Nephron progenitor cell (in vitro differentiated cells): ENCODE data around the gene GDF10.

Source experiments
- DNase-seq: peaks from one replicate; pipeline ENCODE4 v3.0.0; 2021
- H3K27ac Mint-ChIP-seq: 2 replicates; pipeline ENCODE4 v1.8.0; 2021; ENCODE audit warnings: mild to moderate bottlenecking, moderate library complexity, mixed read lengths
- H3K27me3 Mint-ChIP-seq: 2 replicates; pipeline ENCODE4 v1.8.0; 2021; ENCODE audit warnings: mild to moderate bottlenecking, low read depth, mixed read lengths; ENCODE audit not compliant: poor library complexity
- H3K36me3 Mint-ChIP-seq: 2 replicates; pipeline ENCODE4 v1.8.0; 2021; ENCODE audit warnings: low read depth, mixed read lengths
- H3K4me1 Mint-ChIP-seq: 2 replicates; pipeline ENCODE4 v1.8.0; 2021; ENCODE audit warnings: mixed read lengths
- H3K4me3 Mint-ChIP-seq: 2 replicates; pipeline ENCODE4 v1.8.0; 2021; ENCODE audit warnings: mild to moderate bottlenecking, moderate library complexity, mixed read lengths
- H3K9me3 Mint-ChIP-seq: 2 replicates; pipeline ENCODE4 v1.8.0; 2021; ENCODE audit warnings: mild to moderate bottlenecking, moderate library complexity, mixed read lengths
- TF ChIP-seq, protein P1 (sequence below): fragments of 200-600 bp; sonication (generic); IDR thresholded peaks from 2 replicates; pipeline ENCODE4 v1.5.0; 2021; ENCODE audit warnings: antibody characterized with exemption

GDF10 gene

DNA sequence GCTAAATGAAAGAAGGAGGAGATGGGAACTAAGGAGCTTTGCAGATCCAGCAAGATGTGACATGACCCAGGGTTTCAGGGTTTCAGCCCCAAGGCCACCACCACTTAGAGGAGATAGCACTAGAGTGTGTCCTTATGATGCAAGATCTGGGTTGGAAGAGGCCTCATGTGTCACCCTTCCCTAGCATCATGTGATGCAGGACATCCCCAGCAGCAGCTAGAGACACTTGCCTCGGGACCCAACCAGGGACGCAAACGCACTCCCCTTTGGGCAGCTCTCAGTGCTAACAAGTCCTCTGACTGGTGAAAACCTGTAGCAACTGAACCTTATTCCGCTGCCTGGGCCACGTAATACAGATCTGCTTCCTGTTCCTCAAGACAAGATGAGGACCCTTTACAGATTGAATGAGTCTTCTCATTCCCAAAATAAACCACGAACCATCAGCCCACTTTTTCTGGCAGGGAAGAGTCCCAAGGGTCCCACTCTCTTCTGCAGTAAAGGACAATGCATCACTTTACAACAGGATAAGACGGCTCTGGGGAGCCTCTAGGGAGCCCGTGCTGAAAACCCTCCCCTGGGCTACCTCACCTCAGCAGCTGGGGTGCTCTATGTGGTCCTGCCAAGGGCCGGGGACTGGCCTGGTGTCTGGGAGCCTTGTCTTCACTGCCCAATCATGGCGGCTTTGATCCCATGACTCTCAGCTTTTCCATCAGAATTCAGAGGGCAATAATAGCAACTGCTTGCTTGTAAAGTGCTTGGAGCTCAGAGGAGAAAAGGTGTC lies 44.8 kb upstream of the GDF10 start:
- TF ChIP-seq, protein P1, sequence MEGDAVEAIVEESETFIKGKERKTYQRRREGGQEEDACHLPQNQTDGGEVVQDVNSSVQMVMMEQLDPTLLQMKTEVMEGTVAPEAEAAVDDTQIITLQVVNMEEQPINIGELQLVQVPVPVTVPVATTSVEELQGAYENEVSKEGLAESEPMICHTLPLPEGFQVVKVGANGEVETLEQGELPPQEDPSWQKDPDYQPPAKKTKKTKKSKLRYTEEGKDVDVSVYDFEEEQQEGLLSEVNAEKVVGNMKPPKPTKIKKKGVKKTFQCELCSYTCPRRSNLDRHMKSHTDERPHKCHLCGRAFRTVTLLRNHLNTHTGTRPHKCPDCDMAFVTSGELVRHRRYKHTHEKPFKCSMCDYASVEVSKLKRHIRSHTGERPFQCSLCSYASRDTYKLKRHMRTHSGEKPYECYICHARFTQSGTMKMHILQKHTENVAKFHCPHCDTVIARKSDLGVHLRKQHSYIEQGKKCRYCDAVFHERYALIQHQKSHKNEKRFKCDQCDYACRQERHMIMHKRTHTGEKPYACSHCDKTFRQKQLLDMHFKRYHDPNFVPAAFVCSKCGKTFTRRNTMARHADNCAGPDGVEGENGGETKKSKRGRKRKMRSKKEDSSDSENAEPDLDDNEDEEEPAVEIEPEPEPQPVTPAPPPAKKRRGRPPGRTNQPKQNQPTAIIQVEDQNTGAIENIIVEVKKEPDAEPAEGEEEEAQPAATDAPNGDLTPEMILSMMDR: no peak
- Mint-ChIP-seq H3K36me3 (no peaks in the 10 kb centered on the region), H3K4me1 (peaks cover 45% of the 10 kb centered on the region), H3K4me3 (no peak overlapping the region), H3K27me3 (no peaks in the 10 kb centered on the region), H3K9me3 (peaks cover 3% of the 10 kb centered on the region), H3K27ac (peak overlapping the region; percentile 70)
- DNase-seq: no peak

GRCh38 chr10:47255866-47256265 lies 44.1 kb upstream of the GDF10 start:
- no peak for DNase-seq
- no peaks in the 10 kb centered on the region for H3K36me3 Mint-ChIP-seq
- no peaks in the 10 kb centered on the region for H3K27me3 Mint-ChIP-seq
- H3K9me3 Mint-ChIP-seq: peaks cover 3% of the 10 kb centered on the region
- no peak overlapping the region for H3K4me3 Mint-ChIP-seq
- TF ChIP-seq, protein P1: no peak
- peak overlapping the region; percentile 70 for H3K27ac Mint-ChIP-seq
- peaks cover 51% of the 10 kb centered on the region for H3K4me1 Mint-ChIP-seq

DNA sequence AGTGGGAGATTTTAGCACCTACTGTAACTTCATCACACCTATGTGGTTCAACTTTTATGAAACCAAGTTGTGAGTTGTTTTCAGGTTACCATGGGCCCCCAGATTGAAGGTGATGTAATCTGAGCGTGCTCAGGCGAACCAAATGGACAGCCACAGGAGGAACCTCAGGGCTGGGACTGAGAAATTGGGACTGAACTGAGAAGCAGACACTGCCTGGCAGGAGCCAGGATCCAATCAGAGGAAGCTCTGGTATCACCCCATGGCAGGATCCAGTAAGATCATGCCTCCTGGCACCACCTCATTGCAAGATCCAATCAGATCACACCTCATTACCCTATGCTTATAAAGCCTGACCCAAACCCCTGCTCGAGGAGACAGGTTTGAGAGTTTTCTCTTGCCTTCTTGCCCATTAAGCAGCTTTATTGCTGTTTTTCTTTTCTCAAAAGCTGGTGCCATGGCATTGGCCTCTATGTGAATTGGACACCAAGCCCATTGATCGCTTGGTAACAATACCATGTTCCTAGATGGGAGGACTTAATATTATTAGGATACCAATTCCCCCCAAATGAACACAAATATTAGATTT lies 43.2 kb upstream of the GDF10 start:
- H3K27ac Mint-ChIP-seq: no peak overlapping the region
- H3K9me3 Mint-ChIP-seq: peaks cover 3% of the 10 kb centered on the region
- H3K4me1 Mint-ChIP-seq: peaks cover 61% of the 10 kb centered on the region
- H3K36me3 Mint-ChIP-seq: no peaks in the 10 kb centered on the region
- no peak overlapping the region for H3K4me3 Mint-ChIP-seq
- H3K27me3 Mint-ChIP-seq: no peaks in the 10 kb centered on the region
- no peak for DNase-seq
- TF ChIP-seq, protein P1: no peak

DNA sequence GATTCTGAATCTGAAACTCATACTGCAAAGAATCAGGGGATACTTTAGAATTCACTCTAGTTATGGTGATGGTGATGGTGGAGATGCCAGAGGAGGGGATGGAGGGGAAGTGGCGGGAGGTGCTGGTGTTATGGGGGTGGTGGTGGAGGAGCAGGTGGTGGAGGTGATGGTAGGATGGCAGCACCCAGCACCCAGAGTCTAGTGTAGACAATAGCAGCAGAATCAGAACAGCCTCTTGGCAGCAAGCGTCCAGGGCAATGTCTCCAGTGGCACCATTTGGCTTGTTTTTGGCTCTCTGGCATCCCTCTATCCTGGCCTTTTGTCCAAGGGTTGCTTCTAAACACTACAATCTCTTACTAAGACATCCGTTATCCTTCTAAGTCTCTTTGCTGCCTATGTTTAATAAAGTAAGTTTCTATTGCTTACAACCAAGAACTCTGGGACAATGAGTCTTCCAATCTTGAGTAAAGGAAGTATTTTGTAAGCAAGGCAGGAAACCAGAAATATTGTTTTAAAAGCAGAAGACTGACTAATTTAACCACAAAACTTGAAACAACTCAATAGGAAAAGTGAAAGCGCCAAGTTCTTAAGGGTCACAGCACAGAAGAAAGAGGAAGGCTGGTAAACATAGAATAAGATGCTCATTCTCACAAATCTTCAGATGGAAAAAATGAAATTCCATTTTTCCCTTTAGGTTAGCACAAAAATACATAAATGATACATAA lies 42.4 kb upstream of the GDF10 start:
- Mint-ChIP-seq H3K4me3 (no peak overlapping the region), H3K4me1 (peaks cover 65% of the 10 kb centered on the region), H3K27ac (no peak overlapping the region), H3K9me3 (peaks cover 3% of the 10 kb centered on the region), H3K36me3 (no peaks in the 10 kb centered on the region), H3K27me3 (no peaks in the 10 kb centered on the region)
- no peak for DNase-seq
- TF ChIP-seq, protein P1: no peak

GRCh38 chr10:47258921-47259320 lies 41.1 kb upstream of the GDF10 start:
- H3K9me3 Mint-ChIP-seq: peaks cover 7% of the 10 kb centered on the region
- no peak for DNase-seq
- TF ChIP-seq, protein P1: no peak
- peaks cover 60% of the 10 kb centered on the region for H3K4me1 Mint-ChIP-seq
- no peak overlapping the region for H3K4me3 Mint-ChIP-seq
- no peaks in the 10 kb centered on the region for H3K36me3 Mint-ChIP-seq
- H3K27ac Mint-ChIP-seq: no peak overlapping the region
- H3K27me3 Mint-ChIP-seq: no peaks in the 10 kb centered on the region
